Osteocyte (in vitro differentiated cells): Measurements from ENCODE around the gene PON1. TPM values are rescaled to one million over a fixed set of nuclear protein-coding genes. Genes with fewer than 3 reads are reported as not detected.

Experiments
- DNase-seq: peaks from one replicate; pipeline ENCODE4 v3.0.0; 2021; ENCODE audit warnings: mixed read lengths; ENCODE audit not compliant: unreplicated experiment; ENCODE audit errors: extremely low spot score
- H3K27ac Mint-ChIP-seq: one replicate; pipeline ENCODE4 v1.8.0; 2021; ENCODE audit warnings: mild to moderate bottlenecking, mixed read lengths; ENCODE audit not compliant: unreplicated experiment
- H3K27me3 Mint-ChIP-seq: one replicate; pipeline ENCODE4 v1.8.0; 2021; ENCODE audit warnings: mixed read lengths; ENCODE audit not compliant: unreplicated experiment
- H3K36me3 Mint-ChIP-seq: one replicate; pipeline ENCODE4 v1.8.0; 2021; ENCODE audit warnings: mixed read lengths; ENCODE audit not compliant: unreplicated experiment
- H3K4me1 Mint-ChIP-seq: one replicate; pipeline ENCODE4 v1.8.0; 2021; ENCODE audit warnings: mixed read lengths; ENCODE audit not compliant: unreplicated experiment
- H3K4me3 Mint-ChIP-seq: one replicate; pipeline ENCODE4 v1.8.0; 2021; ENCODE audit warnings: mild to moderate bottlenecking, moderate library complexity, mixed read lengths; ENCODE audit not compliant: unreplicated experiment
- H3K9me3 Mint-ChIP-seq: one replicate; pipeline ENCODE4 v1.8.0; 2021; ENCODE audit warnings: mixed read lengths; ENCODE audit not compliant: unreplicated experiment
- total RNA-seq: library from RNA; stranded (reverse); gene quantifications from 2 replicates; pipeline ENCODE4 v1.2.1, GENCODE V29; 2021
- TF ChIP-seq, protein P1 (sequence below): fragments of 200-600 bp; sonication (generic); IDR thresholded peaks from 2 replicates; pipeline ENCODE4 v1.5.0; 2021; ENCODE audit warnings: antibody characterized with exemption, mild to moderate bottlenecking, moderate library complexity

Gene PON1
- total RNA-seq, 1 donor from 2014 or later: not detected

DNA sequence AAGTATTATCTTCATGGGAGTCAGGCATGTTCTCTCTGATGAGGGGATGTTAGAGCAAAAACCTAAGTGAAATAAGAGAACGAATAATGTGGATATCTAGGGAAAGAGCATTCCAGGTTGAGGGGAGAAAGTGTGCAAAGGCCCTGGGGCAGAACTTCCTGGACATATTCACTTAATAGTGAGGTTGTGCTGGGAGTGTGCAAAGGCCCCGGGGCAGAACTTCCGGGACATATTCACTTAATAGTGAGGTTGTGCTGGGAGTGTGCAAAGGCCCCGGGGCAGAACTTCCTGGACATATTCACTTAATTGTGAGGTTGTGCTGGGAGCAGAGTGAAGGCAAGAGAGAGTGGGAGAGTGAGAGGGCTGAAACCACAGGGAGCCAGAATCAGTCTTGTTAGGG, 11.8 kb downstream of the PON1 start:
- TF ChIP-seq, protein P1, sequence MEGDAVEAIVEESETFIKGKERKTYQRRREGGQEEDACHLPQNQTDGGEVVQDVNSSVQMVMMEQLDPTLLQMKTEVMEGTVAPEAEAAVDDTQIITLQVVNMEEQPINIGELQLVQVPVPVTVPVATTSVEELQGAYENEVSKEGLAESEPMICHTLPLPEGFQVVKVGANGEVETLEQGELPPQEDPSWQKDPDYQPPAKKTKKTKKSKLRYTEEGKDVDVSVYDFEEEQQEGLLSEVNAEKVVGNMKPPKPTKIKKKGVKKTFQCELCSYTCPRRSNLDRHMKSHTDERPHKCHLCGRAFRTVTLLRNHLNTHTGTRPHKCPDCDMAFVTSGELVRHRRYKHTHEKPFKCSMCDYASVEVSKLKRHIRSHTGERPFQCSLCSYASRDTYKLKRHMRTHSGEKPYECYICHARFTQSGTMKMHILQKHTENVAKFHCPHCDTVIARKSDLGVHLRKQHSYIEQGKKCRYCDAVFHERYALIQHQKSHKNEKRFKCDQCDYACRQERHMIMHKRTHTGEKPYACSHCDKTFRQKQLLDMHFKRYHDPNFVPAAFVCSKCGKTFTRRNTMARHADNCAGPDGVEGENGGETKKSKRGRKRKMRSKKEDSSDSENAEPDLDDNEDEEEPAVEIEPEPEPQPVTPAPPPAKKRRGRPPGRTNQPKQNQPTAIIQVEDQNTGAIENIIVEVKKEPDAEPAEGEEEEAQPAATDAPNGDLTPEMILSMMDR: no peak
- no peak for DNase-seq
- H3K9me3 Mint-ChIP-seq: no peaks in the 10 kb centered on the region
- peaks cover 13% of the 10 kb centered on the region for H3K27me3 Mint-ChIP-seq
- no peak overlapping the region for H3K27ac Mint-ChIP-seq
- no peaks in the 10 kb centered on the region for H3K4me1 Mint-ChIP-seq
- H3K36me3 Mint-ChIP-seq: no peaks in the 10 kb centered on the region
- no peak overlapping the region for H3K4me3 Mint-ChIP-seq

DNA sequence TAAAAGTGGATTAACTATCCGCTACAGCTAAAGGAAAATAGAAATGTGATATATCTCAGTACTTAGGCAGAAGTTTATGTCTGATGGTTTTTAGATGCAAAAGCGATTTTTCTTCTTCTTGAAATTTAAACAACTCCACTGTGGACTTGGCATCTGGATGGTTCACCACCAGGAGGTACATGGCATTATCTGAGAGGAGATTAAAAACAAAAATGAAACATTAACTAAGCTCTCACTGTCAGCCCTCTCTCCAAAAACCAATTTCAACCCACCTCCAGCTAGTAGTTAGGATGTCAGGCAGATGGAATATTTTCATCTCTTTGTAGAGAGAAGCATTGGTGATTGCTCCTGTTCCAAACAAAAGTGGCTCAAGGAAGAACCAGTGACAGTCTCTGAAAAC, 12.9 kb downstream of the PON1 start:
- TF ChIP-seq, protein P1: no peak
- no peak overlapping the region for H3K27ac Mint-ChIP-seq
- DNase-seq: no peak
- no peaks in the 10 kb centered on the region for H3K9me3 Mint-ChIP-seq
- no peak overlapping the region for H3K4me3 Mint-ChIP-seq
- no peaks in the 10 kb centered on the region for H3K36me3 Mint-ChIP-seq
- peaks cover 13% of the 10 kb centered on the region for H3K27me3 Mint-ChIP-seq
- no peaks in the 10 kb centered on the region for H3K4me1 Mint-ChIP-seq

DNA sequence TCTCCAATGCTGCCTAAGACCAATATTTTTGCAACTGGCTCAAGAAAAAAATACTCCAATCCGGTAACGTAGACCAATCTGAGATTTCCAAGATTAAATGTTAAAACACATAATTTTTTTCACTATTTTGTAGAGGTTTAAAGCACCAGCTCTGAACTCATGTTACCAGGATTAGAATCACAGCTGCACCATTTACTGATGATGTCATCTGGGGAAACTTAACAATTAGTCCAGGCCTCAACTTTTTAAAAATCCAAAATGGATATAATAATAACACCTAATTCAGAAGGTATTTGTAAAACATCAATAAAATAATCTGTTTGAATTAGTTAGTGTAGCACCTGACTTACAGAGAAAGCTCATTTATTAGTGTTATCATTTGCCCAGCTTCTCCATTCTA, 14.4 kb downstream of the PON1 start:
- H3K27me3 Mint-ChIP-seq: peaks cover 22% of the 10 kb centered on the region
- H3K27ac Mint-ChIP-seq: no peak overlapping the region
- no peaks in the 10 kb centered on the region for H3K36me3 Mint-ChIP-seq
- no peaks in the 10 kb centered on the region for H3K4me1 Mint-ChIP-seq
- H3K4me3 Mint-ChIP-seq: no peak overlapping the region
- no peaks in the 10 kb centered on the region for H3K9me3 Mint-ChIP-seq
- DNase-seq: no peak
- TF ChIP-seq, protein P1: no peak

DNA sequence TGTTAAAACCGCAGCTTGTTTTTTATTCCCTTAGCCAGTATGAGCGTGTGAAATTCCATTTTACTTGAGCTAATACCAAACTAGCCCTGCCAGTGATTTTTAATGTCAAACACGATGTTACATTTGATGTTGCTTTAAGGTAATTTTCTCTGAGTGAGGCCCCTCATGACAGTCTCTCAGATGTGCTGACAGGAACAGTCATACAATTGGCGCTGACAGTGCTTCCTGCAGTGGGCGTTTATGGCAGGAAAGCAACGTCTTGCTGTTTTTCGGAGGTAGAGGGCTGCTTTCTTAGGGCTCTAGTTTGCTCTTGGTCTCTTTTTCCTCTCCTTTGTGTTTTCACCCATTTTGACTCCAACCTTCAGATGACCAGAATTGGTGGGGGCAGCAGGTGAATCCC, 19.3 kb downstream of the PON1 start:
- no peak overlapping the region for H3K4me3 Mint-ChIP-seq
- TF ChIP-seq, protein P1: no peak
- no peaks in the 10 kb centered on the region for H3K9me3 Mint-ChIP-seq
- no peak for DNase-seq
- H3K27me3 Mint-ChIP-seq: peaks cover 25% of the 10 kb centered on the region
- no peak overlapping the region for H3K27ac Mint-ChIP-seq
- H3K36me3 Mint-ChIP-seq: no peaks in the 10 kb centered on the region
- H3K4me1 Mint-ChIP-seq: no peaks in the 10 kb centered on the region

DNA sequence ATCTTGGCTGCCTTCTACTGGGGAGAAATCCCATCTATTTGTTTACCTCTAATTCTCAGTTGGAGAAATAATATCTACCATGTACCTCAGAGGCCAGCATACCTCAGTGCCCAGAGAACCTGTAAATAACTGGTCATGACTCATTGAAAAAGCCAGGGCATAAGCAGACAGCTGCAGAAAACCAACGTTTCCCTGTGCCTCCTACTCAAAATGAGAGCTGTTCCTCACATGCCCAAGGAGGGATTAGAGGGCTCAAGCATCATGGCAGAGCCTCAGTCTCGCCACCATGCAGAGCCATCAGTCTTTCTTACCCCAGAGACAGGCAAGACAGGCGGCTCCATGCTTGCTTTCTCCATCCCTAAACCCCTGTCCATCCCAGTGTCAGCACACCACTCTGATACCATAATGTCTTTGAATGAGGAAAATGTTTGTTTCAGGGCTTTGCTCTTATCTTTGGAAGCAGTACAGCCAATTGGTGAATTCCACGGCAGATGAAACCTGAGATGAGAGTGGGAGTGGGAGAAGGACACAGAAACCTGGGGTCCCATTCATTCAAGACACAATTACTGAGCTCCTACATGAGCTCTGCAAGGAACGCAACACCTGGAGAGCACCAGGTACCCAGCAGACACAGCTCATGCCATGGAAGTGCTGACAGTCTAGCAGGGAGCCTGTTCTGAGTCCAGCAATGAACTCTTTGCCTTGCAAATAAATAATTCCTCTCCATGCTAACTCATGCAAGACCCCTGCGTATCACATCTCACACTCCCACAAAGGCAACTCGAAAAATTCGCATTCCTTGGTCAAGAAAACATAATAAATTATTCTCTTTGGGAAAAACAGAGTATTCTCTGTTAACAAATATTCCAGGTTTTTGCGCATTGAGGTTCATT, 21.1 kb downstream of the PON1 start:
- no peaks in the 10 kb centered on the region for H3K9me3 Mint-ChIP-seq
- H3K27ac Mint-ChIP-seq: no peak overlapping the region
- DNase-seq: no peak
- peaks cover 23% of the 10 kb centered on the region for H3K27me3 Mint-ChIP-seq
- H3K4me3 Mint-ChIP-seq: no peak overlapping the region
- H3K4me1 Mint-ChIP-seq: no peaks in the 10 kb centered on the region
- TF ChIP-seq, protein P1: no peak
- H3K36me3 Mint-ChIP-seq: no peaks in the 10 kb centered on the region
